ENCODE data around the gene OAS3. TPM values are rescaled to one million over a fixed set of nuclear protein-coding genes. Genes with fewer than 3 reads are reported as not detected.

Gene OAS3
- total RNA-seq, 1 donor from 2014 or later, result not detected

DNA sequence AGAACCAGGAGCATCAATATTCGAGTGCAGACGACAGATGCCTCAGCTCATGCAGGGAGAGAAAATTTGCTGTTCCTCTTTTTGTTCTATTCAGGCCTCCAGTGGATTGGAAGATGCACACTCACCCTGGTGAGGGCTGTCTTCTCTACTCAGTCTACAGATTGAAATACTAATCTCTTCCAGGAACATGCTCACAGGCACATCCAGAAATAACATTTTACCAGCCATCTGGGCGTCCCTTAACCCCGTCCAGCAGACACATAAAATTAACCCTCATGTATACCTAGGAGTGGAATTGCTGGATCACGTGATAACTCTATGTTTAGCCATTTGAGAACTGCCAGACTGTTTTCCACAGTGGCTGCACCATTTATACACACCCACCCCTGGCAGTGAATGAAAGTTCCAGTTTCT is 35.6 kb downstream of the OAS3 start:
- H3K4me3 Mint-ChIP-seq (ENCODE audit: unreplicated experiment), result no peak overlapping the region
- no peak overlapping the region for H3K27ac Mint-ChIP-seq (ENCODE audit: unreplicated experiment)
- TF ChIP-seq CTCF (IDR thresholded peaks at IDR 0.05; ENCODE audit: partially characterized antibody, unreplicated experiment), result no peak
- H3K4me1 Mint-ChIP-seq (ENCODE audit: low read depth, unreplicated experiment), result no peaks in the 10 kb centered on the region
- H3K9me3 Mint-ChIP-seq (ENCODE audit: unreplicated experiment), result peaks cover 1% of the 10 kb centered on the region
- DNase-seq, result no peak
- no peaks in the 10 kb centered on the region for H3K36me3 Mint-ChIP-seq (ENCODE audit: unreplicated experiment)
- H3K27me3 Mint-ChIP-seq (ENCODE audit: unreplicated experiment), result no peaks in the 10 kb centered on the region

- no peak for TF ChIP-seq CTCF (IDR thresholded peaks at IDR 0.05; ENCODE audit: partially characterized antibody, unreplicated experiment)
- DNase-seq, result no peak
These were observed 36.6 kb downstream of the OAS3 start for GRCh38 chr12:112974904-112975303.

GRCh38 chr12:112977139-112977538 is 38.9 kb downstream of the OAS3 start:
- H3K4me1 Mint-ChIP-seq (ENCODE audit: low read depth, unreplicated experiment), result no peaks in the 10 kb centered on the region
- H3K27ac Mint-ChIP-seq (ENCODE audit: unreplicated experiment), result no peak overlapping the region
- H3K36me3 Mint-ChIP-seq (ENCODE audit: unreplicated experiment), result peaks cover 4% of the 10 kb centered on the region
- TF ChIP-seq CTCF (IDR thresholded peaks at IDR 0.05; ENCODE audit: partially characterized antibody, unreplicated experiment), result no peak
- DNase-seq, result no peak
- H3K27me3 Mint-ChIP-seq (ENCODE audit: unreplicated experiment), result no peaks in the 10 kb centered on the region
- H3K4me3 Mint-ChIP-seq (ENCODE audit: unreplicated experiment), result no peak overlapping the region
- H3K9me3 Mint-ChIP-seq (ENCODE audit: unreplicated experiment), result peaks cover 1% of the 10 kb centered on the region

More at GRCh38 chr12:112974904-112975303, 36.6 kb downstream of the OAS3 start:
- no peaks in the 10 kb centered on the region for H3K4me1 Mint-ChIP-seq (ENCODE audit: low read depth, unreplicated experiment)
- H3K4me3 Mint-ChIP-seq (ENCODE audit: unreplicated experiment), result no peak overlapping the region
- no peaks in the 10 kb centered on the region for H3K27me3 Mint-ChIP-seq (ENCODE audit: unreplicated experiment)
- no peak overlapping the region for H3K27ac Mint-ChIP-seq (ENCODE audit: unreplicated experiment)
- H3K36me3 Mint-ChIP-seq (ENCODE audit: unreplicated experiment), result no peaks in the 10 kb centered on the region
- peaks cover 1% of the 10 kb centered on the region for H3K9me3 Mint-ChIP-seq (ENCODE audit: unreplicated experiment)

DNA sequence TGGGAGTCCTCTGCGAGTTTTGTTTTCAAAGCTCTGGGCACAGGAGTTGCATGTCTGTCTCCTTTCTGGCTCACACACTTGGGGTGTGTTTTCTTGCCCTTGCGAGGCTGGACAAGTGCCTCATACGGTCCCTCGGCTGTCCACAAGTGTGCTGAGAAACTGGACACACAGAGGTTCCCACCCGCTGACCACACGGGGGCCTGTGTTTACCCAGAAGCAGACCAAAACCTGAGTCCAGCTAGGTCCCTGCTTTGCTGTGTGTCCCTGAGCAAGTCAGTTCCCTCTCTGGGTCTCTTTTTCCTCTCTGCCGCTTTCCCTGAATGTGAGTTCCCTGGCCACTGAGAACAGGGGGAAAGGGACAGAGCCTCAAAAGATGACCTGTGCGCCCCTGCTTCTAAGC is 39.4 kb downstream of the OAS3 start:
- no peak overlapping the region for H3K27ac Mint-ChIP-seq (ENCODE audit: unreplicated experiment)
- no peak for DNase-seq
- no peaks in the 10 kb centered on the region for H3K4me1 Mint-ChIP-seq (ENCODE audit: low read depth, unreplicated experiment)
- TF ChIP-seq CTCF (IDR thresholded peaks at IDR 0.05; ENCODE audit: partially characterized antibody, unreplicated experiment), result no peak
- no peaks in the 10 kb centered on the region for H3K27me3 Mint-ChIP-seq (ENCODE audit: unreplicated experiment)
- H3K4me3 Mint-ChIP-seq (ENCODE audit: unreplicated experiment), result no peak overlapping the region
- H3K36me3 Mint-ChIP-seq (ENCODE audit: unreplicated experiment), result peaks cover 4% of the 10 kb centered on the region
- peaks cover 1% of the 10 kb centered on the region for H3K9me3 Mint-ChIP-seq (ENCODE audit: unreplicated experiment)

- no peak for TF ChIP-seq CTCF (IDR thresholded peaks at IDR 0.05; ENCODE audit: partially characterized antibody, unreplicated experiment)
- Mint-ChIP-seq H3K9me3 (ENCODE audit: unreplicated experiment) (no peaks in the 10 kb centered on the region), H3K27me3 (ENCODE audit: unreplicated experiment) (no peaks in the 10 kb centered on the region), H3K4me3 (ENCODE audit: unreplicated experiment) (no peak within 1 kb of the TSS), H3K36me3 (ENCODE audit: unreplicated experiment) (peaks cover 4% of the 10 kb centered on the region), H3K4me1 (ENCODE audit: low read depth, unreplicated experiment) (no peaks in the 10 kb centered on the region), H3K27ac (ENCODE audit: unreplicated experiment) (no peak within 1 kb of the TSS)
- no peak for DNase-seq
These were observed 40.1 kb downstream of the OAS3 start, which contains the start of gene OAS2 for GRCh38 chr12:112978163-112979040. TSS of gene OAS2 (plus strand) at chr12:112978519. CDS start at chr12:112978609, 90 bp downstream.
